ENCODE results near the gene MTCH2. TPM values are rescaled to one million over a fixed set of nuclear protein-coding genes. Genes with fewer than 3 reads are reported as not detected.

MTCH2 gene
- total RNA-seq, 1 donor from 2014 or later = 75.7 TPM

GRCh38 chr11:47606731-47607130, 35.6 kb downstream of the MTCH2 start:
- DNase-seq (ENCODE audit: low spot score, unreplicated experiment) = no peak
- Mint-ChIP-seq H3K4me1 (ENCODE audit: low read depth) (peaks cover 9% of the 10 kb centered on the region), H3K27me3 (no peaks in the 10 kb centered on the region), H3K9me3 (ENCODE audit: low read depth) (no peaks in the 10 kb centered on the region), H3K27ac (no peak overlapping the region), H3K4me3 (ENCODE audit: low read depth) (no peak overlapping the region), H3K36me3 (ENCODE audit: insufficient read depth) (no peaks in the 10 kb centered on the region)
- TF ChIP-seq CTCF (IDR thresholded peaks at IDR 0.05; ENCODE audit: unreplicated experiment) = no peak

GRCh38 chr11:47605921-47606320, 36.4 kb downstream of the MTCH2 start:
- no peaks in the 10 kb centered on the region for H3K9me3 Mint-ChIP-seq (ENCODE audit: low read depth)
- H3K27me3 Mint-ChIP-seq = no peaks in the 10 kb centered on the region

GRCh38 chr11:47603295-47603694, 39.1 kb downstream of the MTCH2 start:
- H3K27me3 Mint-ChIP-seq = no peaks in the 10 kb centered on the region
- no peaks in the 10 kb centered on the region for H3K36me3 Mint-ChIP-seq (ENCODE audit: insufficient read depth)
- H3K4me3 Mint-ChIP-seq (ENCODE audit: low read depth) = no peak overlapping the region
- TF ChIP-seq CTCF (IDR thresholded peaks at IDR 0.05; ENCODE audit: unreplicated experiment) = no peak
- H3K4me1 Mint-ChIP-seq (ENCODE audit: low read depth) = peaks cover 9% of the 10 kb centered on the region
- no peak for DNase-seq (ENCODE audit: low spot score, unreplicated experiment)
- H3K9me3 Mint-ChIP-seq (ENCODE audit: low read depth) = no peaks in the 10 kb centered on the region
- H3K27ac Mint-ChIP-seq = no peak overlapping the region

More at GRCh38 chr11:47605921-47606320, 36.4 kb downstream of the MTCH2 start:
- TF ChIP-seq CTCF (IDR thresholded peaks at IDR 0.05; ENCODE audit: unreplicated experiment) = no peak
- Mint-ChIP-seq H3K27ac (no peak overlapping the region), H3K4me3 (ENCODE audit: low read depth) (no peak overlapping the region), H3K4me1 (ENCODE audit: low read depth) (peaks cover 9% of the 10 kb centered on the region), H3K36me3 (ENCODE audit: insufficient read depth) (no peaks in the 10 kb centered on the region)
- no peak for DNase-seq (ENCODE audit: low spot score, unreplicated experiment)

GRCh38 chr11:47599902-47600301, 42.5 kb downstream of the MTCH2 start:
- Mint-ChIP-seq H3K27me3 (peaks cover 11% of the 10 kb centered on the region), H3K27ac (no peak overlapping the region), H3K4me1 (ENCODE audit: low read depth) (no peaks in the 10 kb centered on the region), H3K4me3 (ENCODE audit: low read depth) (no peak overlapping the region), H3K36me3 (ENCODE audit: insufficient read depth) (no peaks in the 10 kb centered on the region), H3K9me3 (ENCODE audit: low read depth) (no peaks in the 10 kb centered on the region)
- TF ChIP-seq CTCF (IDR thresholded peaks at IDR 0.05; ENCODE audit: unreplicated experiment) = no peak
- DNase-seq (ENCODE audit: low spot score, unreplicated experiment) = no peak

- no peak for TF ChIP-seq CTCF (IDR thresholded peaks at IDR 0.05; ENCODE audit: unreplicated experiment)
- H3K4me1 Mint-ChIP-seq (ENCODE audit: low read depth) = peaks cover 8% of the 10 kb centered on the region
- no peak overlapping the region for H3K4me3 Mint-ChIP-seq (ENCODE audit: low read depth)
- no peak for DNase-seq (ENCODE audit: low spot score, unreplicated experiment)
- no peaks in the 10 kb centered on the region for H3K36me3 Mint-ChIP-seq (ENCODE audit: insufficient read depth)
- H3K9me3 Mint-ChIP-seq (ENCODE audit: low read depth) = no peaks in the 10 kb centered on the region
- no peak overlapping the region for H3K27ac Mint-ChIP-seq
- H3K27me3 Mint-ChIP-seq = peaks cover 40% of the 10 kb centered on the region
Measured at GRCh38 chr11:47595967-47596366, 46.4 kb downstream of the MTCH2 start.

Measured in progenitor cell of endocrine pancreas (in vitro differentiated cells).